IPS-20b (cell line): ENCODE measurements around the gene CPA4.
A peak's percentile ranks its signal among the peaks of the same experiment; 100 is the strongest.

ENCODE experiments used
- H3K27ac ChIP-seq: one replicate; pipeline ENCODE4 v1.5.1; 2013; ENCODE audit warnings: low read length
- H3K27me3 ChIP-seq: 2 replicates; pipeline ENCODE4 v1.6.1; 2013; ENCODE audit warnings: mild to moderate bottlenecking, low read length, inconsistent platforms; ENCODE audit not compliant: insufficient read depth
- H3K36me3 ChIP-seq: 2 replicates; pipeline ENCODE4 v1.6.1; 2013; ENCODE audit warnings: low read depth, mild to moderate bottlenecking, inconsistent platforms, low read length, moderate library complexity; ENCODE audit not compliant: insufficient read depth
- H3K4me1 ChIP-seq: 2 replicates; pipeline ENCODE4 v1.6.1; 2013; ENCODE audit warnings: mild to moderate bottlenecking, control low read depth, inconsistent platforms, low read length, moderate library complexity; ENCODE audit not compliant: insufficient read depth
- H3K4me3 ChIP-seq: 2 replicates; pipeline ENCODE4 v1.5.1; 2013; ENCODE audit warnings: mild to moderate bottlenecking, low read length, inconsistent platforms
- H3K9ac ChIP-seq: 2 replicates; pipeline ENCODE4 v1.6.1; 2013; ENCODE audit warnings: low read depth, mild to moderate bottlenecking, inconsistent platforms, low read length, moderate library complexity
- H3K9me3 ChIP-seq: 2 replicates; pipeline ENCODE4 v1.6.1; 2013; ENCODE audit warnings: mild to moderate bottlenecking, low read depth, low read length, inconsistent platforms; ENCODE audit not compliant: insufficient read depth

Gene CPA4

GRCh38 chr7:130334274-130334673 is 41.3 kb downstream of the CPA4 start:
- H3K9me3 ChIP-seq: no peaks in the 10 kb centered on the region
- no peaks in the 10 kb centered on the region for H3K27me3 ChIP-seq

GRCh38 chr7:130337410-130337971 is 44.5 kb downstream of the CPA4 start:
- Histone ChIP-seq H3K9me3 (no peaks in the 10 kb centered on the region), H3K27ac (peak overlapping the region; percentile 56), H3K9ac (peak overlapping the region; percentile 31; the same call in 1 of the 2 replicates), H3K36me3 (no peaks in the 10 kb centered on the region), H3K4me1 (peaks cover 11% of the 10 kb centered on the region; the same call in 1 of the 2 replicates), H3K4me3 (no peak overlapping the region), H3K27me3 (no peaks in the 10 kb centered on the region)

More at GRCh38 chr7:130334274-130334673, 41.3 kb downstream of the CPA4 start:
- H3K9ac ChIP-seq: no peak overlapping the region
- H3K4me3 ChIP-seq: no peak overlapping the region
- no peaks in the 10 kb centered on the region for H3K36me3 ChIP-seq
- H3K27ac ChIP-seq: no peak overlapping the region
- peaks cover 11% of the 10 kb centered on the region; the same call in 1 of the 2 replicates for H3K4me1 ChIP-seq

- Histone ChIP-seq H3K9me3 (no peaks in the 10 kb centered on the region), H3K36me3 (no peaks in the 10 kb centered on the region), H3K4me1 (peaks cover 11% of the 10 kb centered on the region; the same call in 1 of the 2 replicates), H3K27ac (peak overlapping the region; percentile 56), H3K9ac (peak overlapping the region; percentile 31; the same call in 1 of the 2 replicates), H3K27me3 (no peaks in the 10 kb centered on the region), H3K4me3 (peak overlapping the region; percentile 17; the same call in 1 of the 2 replicates)
Observed at GRCh38 chr7:130338233-130338632, 45.3 kb downstream of the CPA4 start.

GRCh38 chr7:130341882-130342281 is 48.9 kb downstream of the CPA4 start:
- no peak overlapping the region for H3K4me3 ChIP-seq
- H3K9ac ChIP-seq: no peak overlapping the region
- no peaks in the 10 kb centered on the region for H3K9me3 ChIP-seq
- H3K27ac ChIP-seq: no peak overlapping the region
- H3K36me3 ChIP-seq: no peaks in the 10 kb centered on the region
- H3K4me1 ChIP-seq: peaks cover 25% of the 10 kb centered on the region
- no peaks in the 10 kb centered on the region for H3K27me3 ChIP-seq

GRCh38 chr7:130342701-130343380 is 49.9 kb downstream of the CPA4 start:
- no peaks in the 10 kb centered on the region for H3K9me3 ChIP-seq
- no peaks in the 10 kb centered on the region for H3K36me3 ChIP-seq
- no peaks in the 10 kb centered on the region for H3K27me3 ChIP-seq
- H3K27ac ChIP-seq: no peak overlapping the region
- peaks cover 25% of the 10 kb centered on the region for H3K4me1 ChIP-seq
- no peak overlapping the region for H3K9ac ChIP-seq
- H3K4me3 ChIP-seq: no peak overlapping the region

- no peaks in the 10 kb centered on the region for H3K27me3 ChIP-seq
Observed at GRCh38 chr7:130344271-130344866, 51.4 kb downstream of the CPA4 start, which contains the start of gene CPA5. CPA5 (plus strand) TSS chr7:130344816; CDS start chr7:130346486, 1,670 bp downstream.

GRCh38 chr7:130345136-130345535 is 52.2 kb downstream of the CPA4 start:
- H3K4me3 ChIP-seq: peak overlapping the region; percentile 26; the same call in 1 of the 2 replicates
- H3K36me3 ChIP-seq: no peaks in the 10 kb centered on the region
- H3K4me1 ChIP-seq: peaks cover 15% of the 10 kb centered on the region
- H3K9me3 ChIP-seq: no peaks in the 10 kb centered on the region
- H3K9ac ChIP-seq: peak overlapping the region; percentile 47; the same call in 1 of the 2 replicates
- no peaks in the 10 kb centered on the region for H3K27me3 ChIP-seq
- H3K27ac ChIP-seq: no peak overlapping the region

More at GRCh38 chr7:130344271-130344866, 51.4 kb downstream of the CPA4 start, which contains the start of gene CPA5:
- Histone ChIP-seq H3K9me3 (no peaks in the 10 kb centered on the region), H3K27ac (no peak within 1 kb of the TSS), H3K9ac (peak within 1 kb of the TSS; percentile 47; the same call in 1 of the 2 replicates), H3K4me3 (peak within 1 kb of the TSS; percentile 26; the same call in 1 of the 2 replicates), H3K4me1 (peaks cover 15% of the 10 kb centered on the region), H3K36me3 (no peaks in the 10 kb centered on the region)

GRCh38 chr7:130345725-130346124 is 52.8 kb downstream of the CPA4 start:
- Histone ChIP-seq H3K27ac (no peak overlapping the region), H3K9me3 (no peaks in the 10 kb centered on the region), H3K27me3 (no peaks in the 10 kb centered on the region), H3K9ac (no peak overlapping the region), H3K4me1 (peaks cover 15% of the 10 kb centered on the region), H3K4me3 (no peak overlapping the region), H3K36me3 (no peaks in the 10 kb centered on the region)

- peaks cover 17% of the 10 kb centered on the region for H3K4me1 ChIP-seq
- no peaks in the 10 kb centered on the region for H3K9me3 ChIP-seq
- no peaks in the 10 kb centered on the region for H3K27me3 ChIP-seq
- H3K36me3 ChIP-seq: no peaks in the 10 kb centered on the region
- no peak overlapping the region for H3K4me3 ChIP-seq
- H3K27ac ChIP-seq: no peak overlapping the region
- H3K9ac ChIP-seq: no peak overlapping the region
Observed at GRCh38 chr7:130346177-130346905, 53.4 kb downstream of the CPA4 start.

GRCh38 chr7:130346941-130347340 is 54.0 kb downstream of the CPA4 start:
- Histone ChIP-seq H3K27ac (no peak overlapping the region), H3K4me1 (peaks cover 23% of the 10 kb centered on the region), H3K36me3 (no peaks in the 10 kb centered on the region), H3K9ac (no peak overlapping the region), H3K27me3 (no peaks in the 10 kb centered on the region), H3K4me3 (no peak overlapping the region), H3K9me3 (no peaks in the 10 kb centered on the region)
